GM23248 (cell line): ENCODE data around the gene GRIN2C. TPM values are rescaled to one million over a fixed set of nuclear protein-coding genes. Genes with fewer than 3 reads are reported as not detected.

Source experiments
- DNase-seq: peaks from one replicate; pipeline ENCODE4 v3.0.0-alpha.2; 2015
- H2AFZ ChIP-seq: fragments of 200-600 bp; sonication (generic); 2 replicates; pipeline ENCODE4 v1.6.1; 2016; ENCODE audit warnings: antibody characterized with exemption
- H3F3A ChIP-seq: fragments of 200-600 bp; sonication (generic); 2 replicates; pipeline ENCODE4 v1.6.1; 2016; ENCODE audit warnings: mild to moderate bottlenecking, antibody characterized with exemption, mixed run types; ENCODE audit not compliant: insufficient read depth
- H3K27ac ChIP-seq: fragments of 200-600 bp; sonication (generic); 2 replicates; pipeline ENCODE4 v1.5.1; 2016; ENCODE audit warnings: mild to moderate bottlenecking
- H3K27me3 ChIP-seq: fragments of 200-600 bp; sonication (generic); replicated peaks from 2 replicates; pipeline ENCODE4 v1.6.1; 2016; ENCODE audit warnings: mild to moderate bottlenecking; ENCODE audit not compliant: insufficient read depth
- H3K36me3 ChIP-seq: fragments of 200-600 bp; sonication (generic); 2 replicates; pipeline ENCODE4 v1.6.1; 2016; ENCODE audit warnings: low read depth, mild to moderate bottlenecking
- H3K4me1 ChIP-seq: fragments of 200-600 bp; sonication (generic); 2 replicates; pipeline ENCODE4 v1.6.1; 2016; ENCODE audit warnings: mild to moderate bottlenecking; ENCODE audit not compliant: insufficient read depth
- H3K4me2 ChIP-seq: fragments of 200-600 bp; sonication (generic); one replicate; pipeline ENCODE4 v1.6.1; 2016; ENCODE audit warnings: mild to moderate bottlenecking; ENCODE audit not compliant: unreplicated experiment
- H3K4me3 ChIP-seq: fragments of 200-600 bp; sonication (generic); 2 replicates; pipeline ENCODE4 v1.5.1; 2016; ENCODE audit warnings: mild to moderate bottlenecking
- H3K79me2 ChIP-seq: fragments of 200-600 bp; sonication (generic); 2 replicates; pipeline ENCODE4 v1.6.1; 2016; ENCODE audit warnings: mild to moderate bottlenecking; ENCODE audit not compliant: insufficient read depth
- H3K9ac ChIP-seq: fragments of 200-600 bp; sonication (generic); 2 replicates; pipeline ENCODE4 v1.6.1; 2016; ENCODE audit warnings: mild to moderate bottlenecking
- H3K9me2 ChIP-seq: fragments of 200-600 bp; sonication (generic); 2 replicates; pipeline ENCODE4 v1.6.1; 2016; ENCODE audit warnings: mixed run types, mild to moderate bottlenecking, moderate library complexity; ENCODE audit not compliant: insufficient read depth
- H3K9me3 ChIP-seq: fragments of 200-600 bp; sonication (generic); one replicate; pipeline ENCODE4 v1.6.1; 2017; ENCODE audit warnings: low read depth
- H4K20me1 ChIP-seq: fragments of 200-600 bp; sonication (generic); 2 replicates; pipeline ENCODE4 v1.6.0; 2016; ENCODE audit not compliant: insufficient read depth
- EZH2 ChIP-seq: fragments of 200-600 bp; sonication (generic); IDR thresholded peaks from 2 replicates; pipeline ENCODE4 v1.6.1; 2018; ENCODE audit warnings: antibody characterized with exemption, mild to moderate bottlenecking; ENCODE audit not compliant: insufficient read depth, poor library complexity, severe bottlenecking
- EZH2phosphoT487 ChIP-seq: fragments of 200-600 bp; sonication (generic); IDR thresholded peaks from 2 replicates; pipeline ENCODE4 v1.6.1; 2018; ENCODE audit warnings: antibody characterized with exemption, moderate library complexity, mild to moderate bottlenecking, low read depth; ENCODE audit not compliant: insufficient read depth
- WGBS, 2 experiments: methylation state at CpG; one replicate each; pipeline ENCODE4 v1.1.6; 2015 to 2017; ENCODE audit warnings: low lambda C conversion rate in 2 of 2, low coverage in 1 of 2; ENCODE audit errors: missing lambda C conversion rate in 2 of 2; 5-methylcytosine and 5-hydroxymethylcytosine counted together
- in situ Hi-C: fragments of 300-500 bp; cut with MboI; formaldehyde crosslinking; loops from 2 replicates; pipeline ENCODE4 v1.15.0; 2020
- polyA plus RNA-seq: library from polyadenylated mRNA; unstranded; fragments of >200 nt; fragmentation: Nextera tagmentation; extraction: Ambion mirVana; gene quantifications from 2 replicates; pipeline ENCODE4 v1.2.1, GENCODE V29; 2016
- total RNA-seq: library from RNA; depleted of rRNA; stranded (reverse); fragments of >200 nt; shearing (Covaris generic); gene quantifications from 2 replicates; pipeline ENCODE4 v1.2.3, GENCODE V29; 2014

Gene GRIN2C
- total and polyA plus RNA-seq, 2 experiments from 2014 or later: not detected

- Histone ChIP-seq H3K9me3 (no peaks in the 10 kb centered on the region), H3K36me3 (no peaks in the 10 kb centered on the region), H4K20me1 (no peaks in the 10 kb centered on the region), H3K4me3 (no peak overlapping the region), H3K27ac (no peak overlapping the region), H3K79me2 (no peaks in the 10 kb centered on the region), H3K4me2 (no peak overlapping the region), H3K9ac (no peak overlapping the region), H3F3A (no peaks in the 10 kb centered on the region), H3K27me3 (peaks cover 70% of the 10 kb centered on the region), H3K4me1 (no peaks in the 10 kb centered on the region), H2AFZ (no peak overlapping the region), H3K9me2 (no peaks in the 10 kb centered on the region)
- no peak for DNase-seq
- in situ Hi-C loops: no loop called here
- no peak for TF ChIP-seq EZH2phosphoT487
- peak; percentile 88 for TF ChIP-seq EZH2
- 5 to 10% methylated on average over 9 of the region's 9 CpGs for WGBS, 2 experiments
These were observed 6.7 kb downstream of the GRIN2C start for GRCh38 chr17:74853048-74853397.

- Histone ChIP-seq H3K9me2 (no peaks in the 10 kb centered on the region), H3K9ac (no peak overlapping the region), H3K79me2 (no peaks in the 10 kb centered on the region), H2AFZ (no peak overlapping the region), H3K9me3 (no peaks in the 10 kb centered on the region), H3K4me2 (no peak overlapping the region), H4K20me1 (no peaks in the 10 kb centered on the region), H3K27ac (no peak overlapping the region), H3K27me3 (peaks cover 64% of the 10 kb centered on the region), H3K4me3 (no peak overlapping the region), H3F3A (no peaks in the 10 kb centered on the region), H3K36me3 (no peaks in the 10 kb centered on the region), H3K4me1 (no peaks in the 10 kb centered on the region)
- DNase-seq: peak; percentile 45
- WGBS, 2 experiments: 6 to 8% methylated on average over 22 to 41 of the region's 76 CpGs
- in situ Hi-C loops: no loop called here
- TF ChIP-seq EZH2phosphoT487 (no peak), EZH2 (no peak)
These were observed 7.2 kb downstream of the GRIN2C start for GRCh38 chr17:74852237-74853047.

GRCh38 chr17:74851612-74852236 lies 8.0 kb downstream of the GRIN2C start:
- no peak for DNase-seq
- Histone ChIP-seq H3K9ac (no peak overlapping the region), H3K79me2 (no peaks in the 10 kb centered on the region), H4K20me1 (no peaks in the 10 kb centered on the region), H3K9me2 (no peaks in the 10 kb centered on the region), H3F3A (no peaks in the 10 kb centered on the region), H3K4me1 (no peaks in the 10 kb centered on the region), H3K27me3 (peaks cover 57% of the 10 kb centered on the region), H3K27ac (no peak overlapping the region), H2AFZ (no peak overlapping the region), H3K36me3 (no peaks in the 10 kb centered on the region), H3K4me2 (no peak overlapping the region), H3K4me3 (no peak overlapping the region), H3K9me3 (no peaks in the 10 kb centered on the region)
- TF ChIP-seq EZH2phosphoT487 (no peak), EZH2 (no peak)
- in situ Hi-C loops: no loop called here
- WGBS, 2 experiments: 53 to 57% methylated on average over 21 to 29 of the region's 29 CpGs

GRCh38 chr17:74850914-74851313 lies 8.8 kb downstream of the GRIN2C start:
- no peaks in the 10 kb centered on the region for H3K9me2 ChIP-seq
- in situ Hi-C loops: no loop called here
- no peaks in the 10 kb centered on the region for H3K4me1 ChIP-seq
- no peak overlapping the region for H3K27ac ChIP-seq
- peaks cover 50% of the 10 kb centered on the region for H3K27me3 ChIP-seq
- H3K9ac ChIP-seq: no peak overlapping the region
- no peaks in the 10 kb centered on the region for H3K79me2 ChIP-seq
- no peaks in the 10 kb centered on the region for H4K20me1 ChIP-seq
- DNase-seq: no peak
- no peak for TF ChIP-seq EZH2phosphoT487
- no peak for TF ChIP-seq EZH2
- H3K36me3 ChIP-seq: no peaks in the 10 kb centered on the region
- H2AFZ ChIP-seq: no peak overlapping the region
- WGBS, 2 experiments: 35% methylated on average over 3 of the region's 3 CpGs
- H3K4me2 ChIP-seq: no peak overlapping the region
- H3K4me3 ChIP-seq: no peak overlapping the region
- no peaks in the 10 kb centered on the region for H3F3A ChIP-seq
- H3K9me3 ChIP-seq: no peaks in the 10 kb centered on the region
